ENCODE results near the gene GIGYF1.
"Not testable (repeated sequence)": the region's sequence is repeated elsewhere in the genome, so short reads cannot be mapped to it uniquely, and the experiment has no call there.

Gene GIGYF1

GRCh38 chr7:100694098-100694745, at the start of gene GIGYF1:
GIGYF1 (minus strand) TSS chr7:100694250; CDS start chr7:100688238, 6,012 bp downstream.
- no peak for DNase-seq (ENCODE audit: low read depth)

- no peak for DNase-seq (ENCODE audit: low read depth)
Observed at GRCh38 chr7:100739934-100740333, 45.9 kb upstream of the GIGYF1 start.

- DNase-seq (ENCODE audit: low read depth) = no peak
Observed at GRCh38 chr7:100736671-100737070, 42.6 kb upstream of the GIGYF1 start.

- DNase-seq (ENCODE audit: low read depth) = no peak
Observed at GRCh38 chr7:100735730-100736129, 41.7 kb upstream of the GIGYF1 start.

GRCh38 chr7:100731937-100732636, 38.0 kb upstream of the GIGYF1 start:
- DNase-seq (ENCODE audit: low read depth) = no peak

GRCh38 chr7:100730136-100730800, 36.2 kb upstream of the GIGYF1 start:
- DNase-seq (ENCODE audit: low read depth) = no peak

GRCh38 chr7:100728196-100728595, 34.1 kb upstream of the GIGYF1 start:
- no peak for DNase-seq (ENCODE audit: low read depth)

GRCh38 chr7:100726996-100727761, 33.1 kb upstream of the GIGYF1 start:
- no peak for DNase-seq (ENCODE audit: low read depth)

- DNase-seq (ENCODE audit: low read depth) = not testable (repeated sequence)
Observed at GRCh38 chr7:100724364-100724763, 30.3 kb upstream of the GIGYF1 start.

GRCh38 chr7:100723732-100724275, 29.8 kb upstream of the GIGYF1 start:
- DNase-seq (ENCODE audit: low read depth) = no peak

- DNase-seq (ENCODE audit: low read depth) = no peak
Observed at GRCh38 chr7:100722480-100723212, 28.6 kb upstream of the GIGYF1 start.

GRCh38 chr7:100721505-100721812, 27.4 kb upstream of the GIGYF1 start:
- no peak for DNase-seq (ENCODE audit: low read depth)

GRCh38 chr7:100720671-100721504, 26.8 kb upstream of the GIGYF1 start:
- DNase-seq (ENCODE audit: low read depth) = no peak

- no peak for DNase-seq (ENCODE audit: low read depth)
Observed at GRCh38 chr7:100720279-100720670, 26.2 kb upstream of the GIGYF1 start, which contains the start of gene EPO. EPO (plus strand) TSS chr7:100720468; CDS start chr7:100720981, 513 bp downstream.

GRCh38 chr7:100719523-100720278, 25.7 kb upstream of the GIGYF1 start:
- DNase-seq (ENCODE audit: low read depth) = no peak

GRCh38 chr7:100717073-100717472, 23.0 kb upstream of the GIGYF1 start:
- DNase-seq (ENCODE audit: low read depth) = not testable (repeated sequence)

GRCh38 chr7:100714725-100715124, 20.7 kb upstream of the GIGYF1 start:
- DNase-seq (ENCODE audit: low read depth) = no peak

GRCh38 chr7:100711369-100711768, 17.3 kb upstream of the GIGYF1 start:
- DNase-seq (ENCODE audit: low read depth) = no peak

- DNase-seq (ENCODE audit: low read depth) = no peak
Observed at GRCh38 chr7:100710452-100710851, 16.4 kb upstream of the GIGYF1 start.

- DNase-seq (ENCODE audit: low read depth) = no peak
Observed at GRCh38 chr7:100708395-100708794, 14.3 kb upstream of the GIGYF1 start.

Measured in HS-27A (cell line).